ENCODE measurements around the gene AGAP4.
"Not testable (repeated sequence)": the region's sequence is repeated elsewhere in the genome, so short reads cannot be mapped to it uniquely, and the experiment has no call there.

AGAP4 gene

GRCh38 chr10:45847400-45847799, at the start of gene AGAP4:
TSS of gene AGAP4 (minus strand) at chr10:45847500. CDS start at chr10:45847347, 153 bp downstream.
- DNase-seq (ENCODE audit: low spot score): not testable (repeated sequence)

GRCh38 chr10:45890721-45891120, 43.4 kb upstream of the AGAP4 start:
- DNase-seq (ENCODE audit: low spot score): not testable (repeated sequence)

DNA sequence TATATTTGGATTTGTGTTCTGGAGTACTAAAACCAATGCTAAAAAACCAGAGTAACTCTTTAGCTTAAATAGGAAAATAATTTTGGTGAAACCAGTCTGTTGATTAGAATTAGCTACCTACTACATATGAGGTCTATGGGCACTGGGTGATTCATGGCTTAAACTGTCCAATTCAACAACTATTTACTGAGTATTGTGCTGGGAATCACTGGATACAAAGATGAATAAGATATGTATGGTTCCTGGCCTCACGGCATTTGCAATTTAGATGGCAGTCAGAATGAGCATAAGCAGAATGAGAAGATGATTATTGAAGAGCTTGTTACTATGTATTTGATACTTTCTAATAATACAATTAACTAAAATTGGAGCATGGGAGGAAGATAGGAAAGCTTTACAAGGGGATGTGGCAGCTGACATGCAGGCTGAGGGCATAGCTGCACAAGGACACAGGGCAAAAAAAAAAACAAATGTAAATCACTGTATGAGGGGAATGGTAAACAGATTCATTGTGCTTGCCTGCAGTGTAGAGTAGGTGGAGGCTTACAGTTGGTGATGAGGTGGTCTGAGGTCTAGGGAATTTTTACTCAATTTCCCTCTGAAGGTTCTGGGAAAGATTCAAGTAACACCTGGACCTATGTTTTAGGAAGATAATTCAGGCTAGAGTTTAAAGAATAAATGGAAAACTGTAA, 42.4 kb upstream of the AGAP4 start:
- DNase-seq (ENCODE audit: low spot score): not testable (repeated sequence)

DNA sequence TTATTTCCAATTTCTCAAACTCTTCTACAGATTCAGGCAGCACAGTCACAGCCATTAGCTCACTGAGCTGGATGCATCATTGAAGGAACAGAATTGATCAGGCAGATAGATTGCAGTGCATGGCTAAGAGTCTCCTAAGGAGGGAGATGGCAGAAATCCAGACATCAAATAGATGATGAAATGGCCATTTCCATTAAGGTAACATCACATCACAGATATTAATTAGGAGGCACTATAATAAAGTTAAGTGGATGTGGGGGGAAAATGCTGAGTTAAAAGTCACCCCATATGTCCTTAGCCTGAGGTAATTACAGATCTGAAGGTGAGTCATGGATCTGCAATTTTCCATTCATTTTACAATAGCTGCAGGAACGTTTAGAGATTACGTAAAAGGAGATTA, 35.6 kb upstream of the AGAP4 start:
- DNase-seq (ENCODE audit: low spot score): not testable (repeated sequence)

GRCh38 chr10:45865404-45865803, 18.1 kb upstream of the AGAP4 start:
- not testable (repeated sequence) for DNase-seq (ENCODE audit: low spot score)

- not testable (repeated sequence) for DNase-seq (ENCODE audit: low spot score)
These were observed 17.0 kb upstream of the AGAP4 start for GRCh38 chr10:45864264-45864663.

- DNase-seq (ENCODE audit: low spot score): not testable (repeated sequence)
These were observed 16.3 kb upstream of the AGAP4 start for GRCh38 chr10:45863632-45864031.

- DNase-seq (ENCODE audit: low spot score): not testable (repeated sequence)
These were observed 10.6 kb upstream of the AGAP4 start for GRCh38 chr10:45857931-45858330.

- not testable (repeated sequence) for DNase-seq (ENCODE audit: low spot score)
These were observed 1.2 kb upstream of the AGAP4 start for GRCh38 chr10:45848467-45848866.

GRCh38 chr10:45822918-45823317, 24.4 kb downstream of the AGAP4 start:
- DNase-seq (ENCODE audit: low spot score): not testable (repeated sequence)

- not testable (repeated sequence) for DNase-seq (ENCODE audit: low spot score)
These were observed 27.0 kb downstream of the AGAP4 start for GRCh38 chr10:45820107-45820830.

GRCh38 chr10:45819552-45819951, 27.7 kb downstream of the AGAP4 start:
- DNase-seq (ENCODE audit: low spot score): no peak

- DNase-seq (ENCODE audit: low spot score): no peak
These were observed 29.4 kb downstream of the AGAP4 start for GRCh38 chr10:45817912-45818311.

DNA sequence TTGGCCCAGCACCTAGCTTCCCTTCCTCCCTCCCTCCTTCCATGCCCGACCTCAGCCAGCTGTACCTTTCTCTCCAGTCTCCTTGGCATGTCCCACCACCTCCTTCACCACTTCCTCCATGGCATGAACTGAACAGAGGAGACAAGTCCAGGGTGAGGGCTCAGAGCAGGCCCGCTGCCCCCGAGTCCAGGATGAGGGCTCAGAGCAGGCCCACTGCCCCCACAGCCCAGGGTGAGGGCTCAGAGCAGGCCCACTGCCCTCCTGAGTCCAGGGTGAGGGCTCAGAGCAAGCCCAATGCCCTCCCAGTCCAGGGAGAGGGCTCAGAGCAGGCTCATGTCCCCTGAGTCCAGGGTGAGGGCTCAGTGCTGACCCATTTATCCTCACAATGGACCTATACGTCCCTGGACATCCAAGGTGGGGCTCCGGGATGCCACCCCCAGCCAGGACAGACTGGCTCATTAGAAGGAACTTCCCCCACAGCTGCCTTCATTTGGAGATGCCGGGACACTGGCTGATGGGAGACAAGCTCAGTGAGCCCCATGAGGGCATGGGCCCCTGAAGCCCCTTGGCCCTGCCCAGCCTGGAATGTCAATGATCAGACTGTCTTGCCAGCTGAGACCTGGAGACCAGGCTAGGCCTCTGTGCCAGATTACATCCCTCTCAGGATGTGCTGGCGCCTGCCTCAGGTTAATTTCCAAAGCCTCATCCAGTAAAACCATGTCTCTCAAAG, 30.0 kb downstream of the AGAP4 start:
- DNase-seq (ENCODE audit: low spot score): no peak

- DNase-seq (ENCODE audit: low spot score): not testable (repeated sequence)
These were observed 33.2 kb downstream of the AGAP4 start for GRCh38 chr10:45814146-45814545.

GRCh38 chr10:45812959-45813358, 34.3 kb downstream of the AGAP4 start:
- not testable (repeated sequence) for DNase-seq (ENCODE audit: low spot score)

- DNase-seq (ENCODE audit: low spot score): no peak
These were observed 36.2 kb downstream of the AGAP4 start for GRCh38 chr10:45811075-45811474.

DNA sequence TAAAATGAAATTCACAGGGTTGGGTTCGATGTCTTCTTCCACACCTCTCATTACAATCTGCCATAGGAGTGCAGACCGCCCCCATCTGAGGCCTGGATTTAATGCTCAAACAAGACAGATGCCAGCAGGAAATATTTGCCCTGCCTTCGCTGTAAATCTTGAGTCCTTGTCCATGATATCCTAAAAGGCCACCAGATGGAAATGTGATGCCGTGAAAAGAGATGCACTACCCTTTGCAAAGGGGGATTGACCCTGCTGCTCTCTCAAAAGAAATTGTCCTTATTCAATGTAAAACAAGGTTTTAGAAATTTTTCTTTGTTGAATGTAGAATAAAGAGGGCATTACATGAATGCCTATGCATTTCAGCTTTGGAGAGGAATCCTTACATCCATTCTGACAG, 37.5 kb downstream of the AGAP4 start:
- no peak for DNase-seq (ENCODE audit: low spot score)

- DNase-seq (ENCODE audit: low spot score): not testable (repeated sequence)
These were observed 42.3 kb downstream of the AGAP4 start for GRCh38 chr10:45804996-45805395.

DNA sequence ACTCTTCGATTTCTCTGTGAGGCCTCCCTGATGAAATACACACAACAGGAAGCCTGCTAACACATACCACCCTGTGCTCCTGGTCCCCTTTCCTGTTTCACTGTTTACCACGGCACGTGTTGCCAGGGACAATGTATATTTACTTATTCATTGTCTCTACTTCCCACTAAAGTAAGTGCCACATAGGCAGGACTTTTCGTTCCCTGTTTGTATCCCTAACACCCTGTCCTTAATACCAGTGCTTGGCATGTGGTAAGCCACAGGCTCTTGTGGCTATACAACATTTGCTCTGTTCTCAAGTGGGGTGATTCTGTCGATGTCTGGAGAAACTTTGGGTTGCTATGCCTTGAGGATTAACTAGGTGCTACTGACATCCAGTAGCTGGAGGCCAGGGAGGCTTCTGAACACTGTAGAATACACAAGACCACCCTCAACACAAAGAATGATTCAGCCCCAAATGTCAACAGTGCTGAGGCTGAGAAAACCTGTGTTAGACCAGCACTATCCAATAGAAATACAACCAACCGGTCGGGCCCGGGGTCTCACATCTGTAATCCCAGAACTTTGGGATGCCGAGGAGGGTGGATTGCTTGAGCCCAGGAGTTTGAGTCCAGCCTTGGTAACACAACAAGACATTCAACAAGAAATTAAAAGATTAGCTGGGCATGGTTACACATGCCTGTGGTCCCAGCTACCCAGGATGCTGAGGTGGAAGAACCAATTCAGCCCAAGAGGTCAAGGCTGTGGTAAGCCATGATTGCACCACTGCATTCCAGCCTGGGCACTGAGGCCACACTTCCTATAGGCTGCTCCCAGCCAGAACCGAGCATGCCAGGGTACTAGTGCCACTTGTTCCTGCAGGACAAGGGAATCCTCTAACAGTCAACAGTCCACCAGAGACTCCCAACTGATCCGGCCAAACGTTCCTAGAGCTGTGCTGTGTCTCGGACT, 44.0 kb downstream of the AGAP4 start:
- not testable (repeated sequence) for DNase-seq (ENCODE audit: low spot score)

- DNase-seq (ENCODE audit: low spot score): not testable (repeated sequence)
These were observed 52.5 kb downstream of the AGAP4 start for GRCh38 chr10:45794761-45795160.

Measured in LoVo (cell line).